HepG2 (cell line): ENCODE results near the gene STX10. TPM values are rescaled to one million over a fixed set of nuclear protein-coding genes. Genes with fewer than 3 reads are reported as not detected.

Experiments used
- MXD4 ChIP-seq: IDR thresholded peaks from 2 replicates; pipeline ENCODE4 v1.6.1; 2016; ENCODE audit warnings: mild to moderate bottlenecking, missing biosample characterization, missing genetic modification reagents
- NR0B2 ChIP-seq: sonication (generic); formaldehyde crosslinking; IDR thresholded peaks from 2 replicates; pipeline ENCODE4 v1.4.0; 2020; ENCODE audit warnings: mild to moderate bottlenecking, missing genetic modification reagents
- PBX2 ChIP-seq: IDR thresholded peaks from 2 replicates; pipeline ENCODE4 v1.6.1; 2016; ENCODE audit warnings: control low read depth
- POGK ChIP-seq: sonication (generic); formaldehyde crosslinking; conservative IDR thresholded peaks from 2 replicates; pipeline ENCODE4 v1.8.0; 2022; ENCODE audit warnings: mild to moderate bottlenecking, moderate library complexity, missing genetic modification reagents
- REPIN1 ChIP-seq: sonication (generic); formaldehyde crosslinking; IDR thresholded peaks from 2 replicates; pipeline ENCODE4 v1.8.0; 2022; ENCODE audit warnings: missing genetic modification reagents, low read depth, mild to moderate bottlenecking, borderline replicate concordance
- U2AF2 ChIP-seq: fragments of 200-400 bp; formaldehyde crosslinking; IDR thresholded peaks from 2 replicates; pipeline ENCODE4 v1.6.1; 2017; ENCODE audit warnings: low read depth, mild to moderate bottlenecking, low read length
- YEATS2 ChIP-seq: sonication (generic); formaldehyde crosslinking; IDR thresholded peaks from 2 replicates; pipeline ENCODE4 v1.4.0; 2020; ENCODE audit warnings: missing genetic modification reagents, borderline replicate concordance
- ZBTB39 ChIP-seq: sonication (generic); formaldehyde crosslinking; IDR thresholded peaks from 2 replicates; pipeline ENCODE4 v1.5.0; 2020; ENCODE audit warnings: missing genetic modification reagents
- ZBTB40 ChIP-seq, 2 experiments: fragments of 450-650 bp in 1 of 2; sonication (generic) in 1 of 2; formaldehyde crosslinking in 1 of 2; IDR thresholded peaks; 2 replicates each; pipeline versions ENCODE4 v1.6.1 to v1.8.0; 2016 to 2022; ENCODE audit warnings: antibody characterized with exemption in 1 of 2, mild to moderate bottlenecking in 1 of 2, missing genetic modification reagents in 1 of 2
- ZFP37 ChIP-seq: sonication (generic); formaldehyde crosslinking; IDR thresholded peaks from 2 replicates; pipeline ENCODE4 v1.4.0; 2020; ENCODE audit warnings: missing genetic modification reagents, borderline replicate concordance
- ZNF496 ChIP-seq: sonication (generic); formaldehyde crosslinking; IDR thresholded peaks from 2 replicates; pipeline ENCODE4 v1.8.1; 2023; ENCODE audit warnings: mild to moderate bottlenecking, moderate library complexity, missing genetic modification reagents; ENCODE audit not compliant: insufficient replicate concordance
- ZNF724P ChIP-seq: sonication (generic); formaldehyde crosslinking; IDR thresholded peaks from 2 replicates; pipeline ENCODE4 v1.8.0; 2022; ENCODE audit warnings: missing genetic modification reagents, borderline replicate concordance
- polyA plus RNA-seq, 8 experiments: library from polyadenylated mRNA; depleted of rRNA in 3 of 8; stranded (reverse) in 7 of 8; unstranded in 1 of 8; fragments of >200 nt; fragmentation: Illumina TruSeq in 4 of 8; extraction: Trizol in 4 of 8; gene quantifications; 2 replicates each; pipeline versions ENCODE4 v1.2.1 to v1.2.3, GENCODE V29; 2011 to 2016; ENCODE audit warnings: low read depth in 4 of 8, missing spikeins in 1 of 8, mixed read lengths in 1 of 8; ENCODE audit not compliant: insufficient read depth in 1 of 8
- total RNA-seq, 5 experiments: library from RNA; depleted of rRNA; stranded (reverse); fragments of >200 nt; fragmentation: Illumina TruSeq; extraction: Trizol; gene quantifications; 2 replicates each; pipeline ENCODE4 v1.2.3, GENCODE V29; 2016; ENCODE audit warnings: low read depth in 1 of 5

STX10 gene
- total and polyA plus RNA-seq, 2 of the 13 experiments (the other 11 are each of a cell fraction or from before 2014, with no cell fraction given), result 47.9 to 66.4 TPM

- TF ChIP-seq ZBTB39 (CRISPR knock-in tag) (no peak), PBX2 (CRISPR knock-in tag) (no peak), POGK (CRISPR knock-in tag) (0 out of 2 replicates have a peak, but pooled peaks have one; percentile 46), ZFP37 (CRISPR knock-in tag) (no peak), YEATS2 (CRISPR knock-in tag) (no peak), ZBTB40 (IDR thresholded peaks at IDR 0.05) (no peak), ZBTB40 (CRISPR knock-in tag; IDR thresholded peaks at IDR 0.05) (no peak), REPIN1 (CRISPR knock-in tag) (peak; percentile 38; the same call in 1 of the 2 replicates), ZNF724P (CRISPR knock-in tag) (no peak), MXD4 (CRISPR knock-in tag) (no peak), U2AF2 (no peak), ZNF496 (CRISPR knock-in tag) (no peak), NR0B2 (CRISPR knock-in tag) (no peak)
Measured at GRCh38 chr19:13128583-13128982, 21.6 kb downstream of the STX10 start (continued).
